Colonic mucosa (tissue), 4 donors: ENCODE results near the gene CRELD2. TPM values are rescaled to one million over a fixed set of nuclear protein-coding genes. Genes with fewer than 3 reads are reported as not detected.

Source experiments
- DNase-seq: peaks from one replicate; pipeline ENCODE4 v3.0.0-alpha.2; 2020
- H3K27ac ChIP-seq: fragments of 200-600 bp; one replicate; pipeline ENCODE4 v1.8.0; 2021
- H3K27me3 ChIP-seq: fragments of 200-600 bp; one replicate; pipeline ENCODE4 v1.8.0; 2021
- H3K36me3 ChIP-seq: fragments of 200-600 bp; one replicate; pipeline ENCODE4 v1.8.0; 2021
- H3K4me1 ChIP-seq: fragments of 200-600 bp; one replicate; pipeline ENCODE4 v1.8.0; 2021; ENCODE audit warnings: mild to moderate bottlenecking
- H3K4me3 ChIP-seq: fragments of 200-600 bp; one replicate; pipeline ENCODE4 v1.8.0; 2021
- H3K9ac ChIP-seq, 2 donors: one replicate each; pipeline ENCODE4 v1.7.0; 2013; ENCODE audit warnings: control low read depth in 2 of 2, low read depth in 2 of 2, low read length in 2 of 2
- H3K9me3 ChIP-seq: fragments of 200-600 bp; one replicate; pipeline ENCODE4 v1.8.0; 2021
- CTCF ChIP-seq: fragments of 200-600 bp; IDR thresholded peaks from one replicate; pipeline ENCODE4 v1.8.0; 2022; ENCODE audit warnings: antibody characterized with exemption, mild to moderate bottlenecking
- intact Hi-C: fragments of 100-400 bp; cut with DNase I; formaldehyde crosslinking; loops from one replicate; pipeline ENCODE4 v1.14.1; 2022
- total RNA-seq, 2 donors: library from RNA; stranded (reverse); fragmentation: NEBNext Ultra II Directional in 1 of 2; extraction: Animal tissue kit (Norgen Biotek cat#: 25700) in 1 of 2; gene quantifications; one replicate each; pipeline ENCODE4 v1.2.1, GENCODE V29; 2021
- donor health status: healthy.
- donor health status: DM: no; HTN: no; CAD: no.
- donor health status: DM: no; HTN: no; CAD: no.

CRELD2 gene
- total RNA-seq, 2 donors from 2014 or later, result 43.6 to 133 TPM

- no peak for DNase-seq
- Histone ChIP-seq H3K9me3 (no peaks in the 10 kb centered on the region), H3K36me3 (peaks cover 5% of the 10 kb centered on the region), H3K4me1 (peaks cover 16% of the 10 kb centered on the region), H3K27me3 (no peaks in the 10 kb centered on the region), H3K4me3 (no peak overlapping the region), H3K27ac (no peak overlapping the region), H3K9ac (peak overlapping the region in 1 of 2 donors; percentile 8)
- TF ChIP-seq CTCF, result no peak
- intact Hi-C loops, result no loop called here
Observed at GRCh38 chr22:49956914-49957825, 38.7 kb downstream of the CRELD2 start.

- TF ChIP-seq CTCF, result no peak
Observed at GRCh38 chr22:49957826-49958365, 39.5 kb downstream of the CRELD2 start.

GRCh38 chr22:49958366-49958921 lies 40.0 kb downstream of the CRELD2 start:
- peak overlapping the region in 1 of 2 donors; percentile 95 for H3K9ac ChIP-seq
- no peak overlapping the region for H3K27ac ChIP-seq
- no peaks in the 10 kb centered on the region for H3K9me3 ChIP-seq
- no peaks in the 10 kb centered on the region for H3K27me3 ChIP-seq
- peaks cover 11% of the 10 kb centered on the region for H3K4me1 ChIP-seq
- no peak overlapping the region for H3K4me3 ChIP-seq
- peaks cover 8% of the 10 kb centered on the region for H3K36me3 ChIP-seq
- DNase-seq, result no peak
- intact Hi-C loops, result no loop called here
- TF ChIP-seq CTCF, result no peak

More at GRCh38 chr22:49957826-49958365, 39.5 kb downstream of the CRELD2 start:
- H3K27me3 ChIP-seq, result no peaks in the 10 kb centered on the region
- H3K36me3 ChIP-seq, result peaks cover 5% of the 10 kb centered on the region
- H3K27ac ChIP-seq, result no peak overlapping the region
- intact Hi-C loops, result no loop called here
- peaks cover 10% of the 10 kb centered on the region for H3K4me1 ChIP-seq
- no peaks in the 10 kb centered on the region for H3K9me3 ChIP-seq
- H3K4me3 ChIP-seq, result no peak overlapping the region
- H3K9ac ChIP-seq, result peak overlapping the region in 1 of 2 donors; percentile 34
- no peak for DNase-seq

- Histone ChIP-seq H3K4me3 (peak overlapping the region; percentile 62), H3K27me3 (no peaks in the 10 kb centered on the region), H3K27ac (peak overlapping the region; percentile 96), H3K9me3 (no peaks in the 10 kb centered on the region), H3K36me3 (peaks cover 14% of the 10 kb centered on the region), H3K4me1 (peaks cover 18% of the 10 kb centered on the region), H3K9ac (peak overlapping the region; percentile 94 to 95)
- DNase-seq, result no peak
- no peak for TF ChIP-seq CTCF
- intact Hi-C loops, result no loop called here
Observed at GRCh38 chr22:49958931-49959781, 40.7 kb downstream of the CRELD2 start.

GRCh38 chr22:49959782-49960158 lies 41.3 kb downstream of the CRELD2 start:
- DNase-seq, result peak; percentile 68
- no peaks in the 10 kb centered on the region for H3K9me3 ChIP-seq
- peaks cover 18% of the 10 kb centered on the region for H3K4me1 ChIP-seq
- peaks cover 14% of the 10 kb centered on the region for H3K36me3 ChIP-seq
- H3K4me3 ChIP-seq, result peak overlapping the region; percentile 62
- TF ChIP-seq CTCF, result no peak
- intact Hi-C loops, result no loop called here
- H3K27me3 ChIP-seq, result no peaks in the 10 kb centered on the region
- peak overlapping the region; percentile 94 to 95 for H3K9ac ChIP-seq
- peak overlapping the region; percentile 96 for H3K27ac ChIP-seq
